GM23338 (cell line): ENCODE results near the gene GRAMD1B. TPM values are rescaled to one million over a fixed set of nuclear protein-coding genes. Genes with fewer than 3 reads are reported as not detected.

Source experiments
- ATAC-seq: fragments of 200-7000 bp; cut with Tn5 transposase; 3 replicates; pipeline ENCODE4 v1.9.1; 2020
- DNase-seq: peaks from one replicate; pipeline ENCODE4 v3.0.0-alpha.2; 2015; ENCODE audit warnings: low spot score
- H2AFZ ChIP-seq: fragments of 200-600 bp; sonication (generic); 2 replicates; pipeline ENCODE4 v1.8.0; 2016; ENCODE audit warnings: antibody characterized with exemption, mild to moderate bottlenecking, moderate library complexity
- H3F3A ChIP-seq: fragments of 200-600 bp; sonication (generic); replicated peaks from 2 replicates; pipeline ENCODE4 v1.8.0; 2017; ENCODE audit warnings: antibody characterized with exemption, mixed run types, low read depth
- H3K27ac ChIP-seq: fragments of 200-600 bp; sonication (generic); 2 replicates; pipeline ENCODE4 v1.6.1; 2016; ENCODE audit warnings: low read depth
- H3K27me3 ChIP-seq: fragments of 200-600 bp; sonication (generic); 2 replicates; pipeline ENCODE4 v1.8.0; 2016; ENCODE audit warnings: mild to moderate bottlenecking, mixed run types, moderate library complexity; ENCODE audit not compliant: insufficient read depth
- H3K36me3 ChIP-seq: fragments of 200-600 bp; sonication (generic); 2 replicates; pipeline ENCODE4 v1.8.0; 2016; ENCODE audit warnings: mild to moderate bottlenecking; ENCODE audit not compliant: insufficient read depth
- H3K4me1 ChIP-seq: fragments of 200-600 bp; sonication (generic); 2 replicates; pipeline ENCODE4 v1.8.0; 2016; ENCODE audit warnings: mild to moderate bottlenecking, moderate library complexity; ENCODE audit not compliant: insufficient read depth
- H3K4me2 ChIP-seq: fragments of 200-600 bp; sonication (generic); 2 replicates; pipeline ENCODE4 v1.7.1; 2017; ENCODE audit warnings: mixed run types
- H3K4me3 ChIP-seq: fragments of 200-600 bp; sonication (generic); 2 replicates; pipeline ENCODE4 v1.6.1; 2016; ENCODE audit warnings: mixed run types
- H3K79me2 ChIP-seq: fragments of 200-600 bp; sonication (generic); replicated peaks from 2 replicates; pipeline ENCODE4 v1.8.0; 2017; ENCODE audit warnings: mild to moderate bottlenecking; ENCODE audit not compliant: insufficient read depth
- H3K9me2 ChIP-seq: fragments of 200-600 bp; sonication (generic); 2 replicates; pipeline ENCODE4 v1.8.0; 2017; ENCODE audit not compliant: insufficient read depth
- H4K20me1 ChIP-seq: fragments of 200-600 bp; sonication (generic); replicated peaks from 2 replicates; pipeline ENCODE4 v1.8.0; 2017; ENCODE audit warnings: mild to moderate bottlenecking; ENCODE audit not compliant: insufficient read depth
- H3K27ac Mint-ChIP-seq: 2 replicates; pipeline ENCODE4 v1.8.0; 2020; ENCODE audit warnings: inconsistent platforms, mild to moderate bottlenecking, moderate library complexity, mixed read lengths
- H3K27me3 Mint-ChIP-seq: 3 replicates; pipeline ENCODE4 v1.8.0; 2022; ENCODE audit warnings: low read depth, mild to moderate bottlenecking, moderate library complexity, mixed read lengths, inconsistent platforms; ENCODE audit not compliant: insufficient read depth, poor library complexity
- H3K36me3 Mint-ChIP-seq: 3 replicates; pipeline ENCODE4 v1.8.0; 2021; ENCODE audit warnings: low read depth, mild to moderate bottlenecking, inconsistent platforms, moderate library complexity, mixed read lengths
- H3K4me1 Mint-ChIP-seq: 3 replicates; pipeline ENCODE4 v1.8.0; 2020; ENCODE audit warnings: mild to moderate bottlenecking, inconsistent platforms, mixed read lengths
- H3K4me3 Mint-ChIP-seq: 3 replicates; pipeline ENCODE4 v1.8.0; 2021; ENCODE audit warnings: moderate library complexity, mild to moderate bottlenecking, inconsistent platforms, mixed read lengths
- H3K9me3 Mint-ChIP-seq: 3 replicates; pipeline ENCODE4 v1.8.0; 2020; ENCODE audit warnings: moderate library complexity, mild to moderate bottlenecking, inconsistent platforms, mixed read lengths
- CREB1 ChIP-seq: fragments of 250-450 bp; sonication (Bioruptor Pico); IDR thresholded peaks from 2 replicates; pipeline ENCODE4 v1.5.0; 2020; ENCODE audit warnings: low read depth, mild to moderate bottlenecking, moderate library complexity
- ETS1 ChIP-seq: IDR thresholded peaks from 2 replicates; pipeline ENCODE4 v1.6.1; 2016; ENCODE audit warnings: antibody characterized with exemption
- EZH2 ChIP-seq: fragments of 200-600 bp; sonication (generic); IDR thresholded peaks from one replicate; pipeline ENCODE4 v1.8.0; 2017; ENCODE audit warnings: antibody characterized with exemption, mild to moderate bottlenecking, low read depth; ENCODE audit not compliant: unreplicated experiment
- EZH2phosphoT487 ChIP-seq: fragments of 200-600 bp; sonication (generic); IDR thresholded peaks from one replicate; pipeline ENCODE4 v1.8.1; 2018; ENCODE audit warnings: antibody characterized with exemption; ENCODE audit not compliant: unreplicated experiment
- JUNB ChIP-seq: IDR thresholded peaks from one replicate; pipeline ENCODE4 v1.6.1; 2016; ENCODE audit warnings: antibody characterized with exemption; ENCODE audit not compliant: unreplicated experiment
- NANOG ChIP-seq: IDR thresholded peaks from 2 replicates; pipeline ENCODE4 v1.6.1; 2016; ENCODE audit warnings: antibody characterized with exemption, borderline replicate concordance
- POLR2AphosphoS5 ChIP-seq: IDR thresholded peaks from 2 replicates; pipeline ENCODE4 v1.6.1; 2016; ENCODE audit warnings: antibody characterized with exemption, low read depth
- REST ChIP-seq: IDR thresholded peaks from one replicate; pipeline ENCODE4 v1.6.1; 2018; ENCODE audit warnings: antibody characterized with exemption; ENCODE audit not compliant: unreplicated experiment
- STAT1 ChIP-seq: IDR thresholded peaks from one replicate; pipeline ENCODE4 v1.6.1; 2016; ENCODE audit warnings: antibody characterized with exemption; ENCODE audit not compliant: unreplicated experiment
- ZNF114 ChIP-seq: fragments of 250-450 bp; sonication (Bioruptor Pico); IDR thresholded peaks from 2 replicates; pipeline ENCODE4 v1.5.0; 2020; ENCODE audit warnings: mild to moderate bottlenecking, moderate library complexity
- ZNF331 ChIP-seq: fragments of 250-450 bp; sonication (Bioruptor Pico); IDR thresholded peaks from 2 replicates; pipeline ENCODE4 v1.5.0; 2020; ENCODE audit warnings: low read depth, mild to moderate bottlenecking, moderate library complexity
- ZNF462 ChIP-seq: fragments of 250-450 bp; sonication (Bioruptor Pico); IDR thresholded peaks from 2 replicates; pipeline ENCODE4 v1.5.0; 2020; ENCODE audit warnings: mild to moderate bottlenecking, moderate library complexity
- polyA plus RNA-seq: library from polyadenylated mRNA; unstranded; fragments of >200 nt; fragmentation: Nextera tagmentation; extraction: Ambion mirVana; gene quantifications from 2 replicates; pipeline ENCODE4 v1.2.1, GENCODE V29; 2016
- total RNA-seq: library from RNA; depleted of rRNA; stranded (reverse); fragments of >200 nt; shearing (Covaris generic); gene quantifications from 2 replicates; pipeline ENCODE4 v1.2.3, GENCODE V29; 2014
- TF ChIP-seq, protein P1 (sequence below), 2 experiments: fragments of 200-600 bp in 1 of 2; sonication (generic) in 1 of 2; conservative IDR thresholded peaks; 2 replicates each; pipeline versions ENCODE4 v1.5.1 to v1.6.1; 2016 to 2017; ENCODE audit warnings: antibody characterized with exemption in 2 of 2, low read depth in 2 of 2, mild to moderate bottlenecking in 2 of 2, moderate library complexity in 1 of 2

Gene GRAMD1B
- total and polyA plus RNA-seq, 2 experiments from 2014 or later: 3.7 to 24.3 TPM

DNA sequence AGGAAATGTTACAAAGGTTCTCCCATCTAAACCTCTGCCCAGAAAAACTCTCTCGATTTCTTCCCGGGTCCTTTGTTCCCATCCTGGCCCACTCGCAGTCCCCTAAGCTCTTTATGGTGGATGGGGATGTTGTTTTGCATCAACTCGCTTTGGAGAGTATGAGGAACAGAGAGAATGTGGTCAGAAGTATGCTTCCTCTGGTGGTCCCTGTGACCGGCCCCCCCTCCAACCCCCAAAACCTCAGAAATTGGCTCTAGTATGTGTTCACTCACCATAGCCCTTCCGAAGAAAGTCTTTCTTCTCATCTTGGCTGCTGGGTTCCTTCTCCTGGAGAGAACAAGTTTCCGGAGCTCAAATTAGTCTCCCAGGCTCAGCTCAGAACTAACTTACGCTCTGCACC lies 54.4 kb downstream of the GRAMD1B start:
- no peak overlapping the region for H2AFZ ChIP-seq

More for the DNA sequence above, 54.4 kb downstream of the GRAMD1B start:
- peaks cover 16% of the 10 kb centered on the region for H3K4me1 Mint-ChIP-seq
- Histone ChIP-seq H3K4me2 (no peak overlapping the region), H4K20me1 (no peaks in the 10 kb centered on the region; the same call in 1 of the 2 replicates), H3K4me3 (no peak overlapping the region), H3K36me3 (no peaks in the 10 kb centered on the region), H3K27me3 (no peaks in the 10 kb centered on the region), H3K4me1 (peaks cover 13% of the 10 kb centered on the region), H3K9me2 (no peaks in the 10 kb centered on the region), H3K79me2 (peaks cover 2% of the 10 kb centered on the region; the same call in 1 of the 2 replicates), H3K27ac (no peak overlapping the region), H3F3A (no peaks in the 10 kb centered on the region)
- peaks cover 5% of the 10 kb centered on the region for H3K27me3 Mint-ChIP-seq
- H3K27ac Mint-ChIP-seq: no peak overlapping the region
- H3K9me3 Mint-ChIP-seq: no peaks in the 10 kb centered on the region
- H3K36me3 Mint-ChIP-seq: peaks cover 3% of the 10 kb centered on the region
- no peak for DNase-seq
- TF ChIP-seq STAT1 (no peak), NANOG (no peak), JUNB (no peak), ZNF462 (CRISPR knock-in tag) (no peak), EZH2 (no peak), CREB1 (no peak), POLR2AphosphoS5 (no peak), EZH2phosphoT487 (no peak), REST (no peak), ZNF114 (CRISPR knock-in tag) (no peak), ETS1 (no peak), ZNF331 (CRISPR knock-in tag) (no peak)
- TF ChIP-seq, protein P1, sequence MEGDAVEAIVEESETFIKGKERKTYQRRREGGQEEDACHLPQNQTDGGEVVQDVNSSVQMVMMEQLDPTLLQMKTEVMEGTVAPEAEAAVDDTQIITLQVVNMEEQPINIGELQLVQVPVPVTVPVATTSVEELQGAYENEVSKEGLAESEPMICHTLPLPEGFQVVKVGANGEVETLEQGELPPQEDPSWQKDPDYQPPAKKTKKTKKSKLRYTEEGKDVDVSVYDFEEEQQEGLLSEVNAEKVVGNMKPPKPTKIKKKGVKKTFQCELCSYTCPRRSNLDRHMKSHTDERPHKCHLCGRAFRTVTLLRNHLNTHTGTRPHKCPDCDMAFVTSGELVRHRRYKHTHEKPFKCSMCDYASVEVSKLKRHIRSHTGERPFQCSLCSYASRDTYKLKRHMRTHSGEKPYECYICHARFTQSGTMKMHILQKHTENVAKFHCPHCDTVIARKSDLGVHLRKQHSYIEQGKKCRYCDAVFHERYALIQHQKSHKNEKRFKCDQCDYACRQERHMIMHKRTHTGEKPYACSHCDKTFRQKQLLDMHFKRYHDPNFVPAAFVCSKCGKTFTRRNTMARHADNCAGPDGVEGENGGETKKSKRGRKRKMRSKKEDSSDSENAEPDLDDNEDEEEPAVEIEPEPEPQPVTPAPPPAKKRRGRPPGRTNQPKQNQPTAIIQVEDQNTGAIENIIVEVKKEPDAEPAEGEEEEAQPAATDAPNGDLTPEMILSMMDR (conservative IDR thresholded peaks at IDR 0.05; ENCODE audit: low read depth in 2 of 2): no peak
- no peak overlapping the region for H3K4me3 Mint-ChIP-seq
- no peak for ATAC-seq
